Bronchial epithelial cell (primary cell): Measurements from ENCODE around the gene COPZ2. TPM values are rescaled to one million over a fixed set of nuclear protein-coding genes. Genes with fewer than 3 reads are reported as not detected.
"Not testable (repeated sequence)": the region's sequence is repeated elsewhere in the genome, so short reads cannot be mapped to it uniquely, and the experiment has no call there.

ENCODE experiments used
- DNase-seq: peaks from one replicate; pipeline ENCODE4 v3.0.0-alpha.2; 2010; ENCODE audit warnings: low read depth
- FAIRE-seq: peaks from 2 replicates; lab custom pipeline; 2011; peaks lifted over from hg19 to GRCh38; lab: Jason Lieb, UNC
- H3K27me3 ChIP-seq: 2 replicates; pipeline ENCODE4 v1.5.1; 2011; ENCODE audit warnings: low read length; ENCODE audit not compliant: control insufficient read depth, insufficient read depth
- H3K36me3 ChIP-seq: 2 replicates; pipeline ENCODE4 v1.5.1; 2011; ENCODE audit warnings: low read length; ENCODE audit not compliant: control insufficient read depth, insufficient read depth
- H3K4me3 ChIP-seq: 2 replicates; pipeline ENCODE4 v1.5.1; 2011; ENCODE audit warnings: mild to moderate bottlenecking, low read depth, low read length, control low read depth
- total RNA-seq: library from RNA; depleted of rRNA; stranded (reverse); fragments of >200 nt; gene quantifications from 2 replicates; pipeline ENCODE4 v1.2.1, GENCODE V29; 2014
- TF ChIP-seq, protein P1 (sequence below): IDR thresholded peaks from 2 replicates; pipeline ENCODE4 v1.5.1; 2011; ENCODE audit warnings: mild to moderate bottlenecking, moderate library complexity, low read length, control low read depth, inconsistent platforms; ENCODE audit not compliant: insufficient read depth, severe bottlenecking

The COPZ2 gene, protein sequence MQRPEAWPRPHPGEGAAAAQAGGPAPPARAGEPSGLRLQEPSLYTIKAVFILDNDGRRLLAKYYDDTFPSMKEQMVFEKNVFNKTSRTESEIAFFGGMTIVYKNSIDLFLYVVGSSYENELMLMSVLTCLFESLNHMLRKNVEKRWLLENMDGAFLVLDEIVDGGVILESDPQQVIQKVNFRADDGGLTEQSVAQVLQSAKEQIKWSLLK
- total RNA-seq: 8.2 and 21.4 TPM in 2 replicates

DNA sequence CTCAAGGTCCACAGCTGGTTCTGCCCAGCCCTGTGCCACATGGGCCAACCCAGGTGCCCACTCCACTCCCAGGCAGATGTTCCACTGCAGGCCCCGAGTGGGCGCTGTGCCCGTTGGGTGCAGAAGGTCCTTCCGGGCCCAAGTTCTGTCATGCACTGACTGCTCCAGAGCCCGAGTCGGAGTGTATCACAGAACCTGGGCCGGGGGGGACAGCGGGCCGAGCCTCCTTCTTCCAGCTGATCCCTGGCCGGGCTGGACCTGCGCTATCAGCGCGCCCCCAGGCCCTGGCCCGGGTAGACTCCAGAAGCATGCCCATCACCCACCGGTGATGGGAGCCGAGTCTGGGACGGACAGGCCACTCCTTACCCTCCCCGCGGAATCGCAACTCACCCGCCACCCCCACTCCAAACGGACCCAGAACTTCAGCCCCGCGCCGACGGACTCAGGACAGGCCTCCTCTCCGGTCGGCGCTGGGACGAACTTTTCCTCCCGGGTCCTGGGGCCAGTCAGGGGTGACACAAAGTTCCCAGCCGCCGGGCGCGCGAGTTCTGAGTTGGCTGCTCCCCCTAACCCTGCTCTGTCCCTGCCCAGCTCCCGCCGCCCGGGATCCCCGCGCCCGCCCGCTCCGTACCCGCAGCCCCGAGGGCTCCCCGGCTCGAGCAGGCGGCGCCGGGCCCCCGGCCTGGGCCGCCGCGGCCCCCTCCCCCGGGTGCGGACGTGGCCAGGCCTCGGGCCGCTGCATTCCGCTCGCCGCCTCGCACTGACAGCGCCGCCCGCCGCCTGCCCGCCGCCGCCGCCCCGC, at the start of gene COPZ2:
COPZ2 (minus strand) TSS at position 762 of the 802 bp plus-strand sequence; CDS start at position 742, 20 bp downstream.
- peak within 1 kb of the TSS; percentile 58 for H3K4me3 ChIP-seq
- no peaks in the 10 kb centered on the region for H3K36me3 ChIP-seq
- TF ChIP-seq, protein P1, sequence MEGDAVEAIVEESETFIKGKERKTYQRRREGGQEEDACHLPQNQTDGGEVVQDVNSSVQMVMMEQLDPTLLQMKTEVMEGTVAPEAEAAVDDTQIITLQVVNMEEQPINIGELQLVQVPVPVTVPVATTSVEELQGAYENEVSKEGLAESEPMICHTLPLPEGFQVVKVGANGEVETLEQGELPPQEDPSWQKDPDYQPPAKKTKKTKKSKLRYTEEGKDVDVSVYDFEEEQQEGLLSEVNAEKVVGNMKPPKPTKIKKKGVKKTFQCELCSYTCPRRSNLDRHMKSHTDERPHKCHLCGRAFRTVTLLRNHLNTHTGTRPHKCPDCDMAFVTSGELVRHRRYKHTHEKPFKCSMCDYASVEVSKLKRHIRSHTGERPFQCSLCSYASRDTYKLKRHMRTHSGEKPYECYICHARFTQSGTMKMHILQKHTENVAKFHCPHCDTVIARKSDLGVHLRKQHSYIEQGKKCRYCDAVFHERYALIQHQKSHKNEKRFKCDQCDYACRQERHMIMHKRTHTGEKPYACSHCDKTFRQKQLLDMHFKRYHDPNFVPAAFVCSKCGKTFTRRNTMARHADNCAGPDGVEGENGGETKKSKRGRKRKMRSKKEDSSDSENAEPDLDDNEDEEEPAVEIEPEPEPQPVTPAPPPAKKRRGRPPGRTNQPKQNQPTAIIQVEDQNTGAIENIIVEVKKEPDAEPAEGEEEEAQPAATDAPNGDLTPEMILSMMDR: peak; percentile 77
- DNase-seq (no peak), FAIRE-seq (no peak)
- no peaks in the 10 kb centered on the region for H3K27me3 ChIP-seq

DNA sequence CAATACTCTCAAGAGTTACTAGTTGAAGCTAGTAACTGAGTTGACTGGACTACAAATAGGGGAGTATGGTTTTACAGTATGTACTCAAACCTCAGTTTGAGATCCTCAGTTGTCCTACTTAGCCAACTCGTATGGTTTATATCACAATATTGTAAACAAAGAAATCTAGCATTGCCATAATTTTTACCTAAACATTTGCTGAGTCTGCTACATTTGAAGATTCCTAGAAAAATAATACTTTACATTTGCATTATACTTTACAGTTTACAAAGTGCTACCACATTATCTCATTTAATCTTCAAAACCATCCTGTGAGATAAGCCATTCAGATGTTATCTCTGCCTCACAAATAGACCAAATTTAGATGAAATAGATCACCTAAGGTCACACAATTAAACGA, 47.3 kb upstream of the COPZ2 start:
- no peak for FAIRE-seq
- no peaks in the 10 kb centered on the region for H3K36me3 ChIP-seq
- DNase-seq: no peak
- TF ChIP-seq, protein P1: no peak
- no peaks in the 10 kb centered on the region for H3K27me3 ChIP-seq
- H3K4me3 ChIP-seq: no peak overlapping the region

DNA sequence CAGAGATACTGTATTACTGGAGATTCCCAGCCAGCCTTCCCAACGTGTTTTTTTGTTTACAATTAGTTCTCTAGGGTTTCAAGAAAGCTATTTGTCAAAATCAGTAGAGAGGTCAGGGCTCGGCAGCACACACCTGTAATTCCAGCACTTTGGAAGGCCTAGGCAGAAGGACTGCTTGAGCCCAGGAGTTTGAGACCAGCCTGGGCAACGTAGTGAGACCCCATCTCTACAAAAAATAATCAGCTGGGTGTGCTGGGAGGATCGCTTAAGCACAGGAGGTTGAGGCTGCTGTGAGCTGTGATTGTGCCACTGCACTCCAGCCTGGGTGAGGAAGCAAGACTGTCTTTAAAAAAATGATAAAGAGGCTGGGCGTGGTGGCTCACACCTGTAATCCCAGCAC, 44.3 kb upstream of the COPZ2 start:
- DNase-seq (no peak), FAIRE-seq (no peak)
- H3K27me3 ChIP-seq: no peaks in the 10 kb centered on the region
- no peak overlapping the region for H3K4me3 ChIP-seq
- H3K36me3 ChIP-seq: no peaks in the 10 kb centered on the region
- TF ChIP-seq, protein P1: no peak

DNA sequence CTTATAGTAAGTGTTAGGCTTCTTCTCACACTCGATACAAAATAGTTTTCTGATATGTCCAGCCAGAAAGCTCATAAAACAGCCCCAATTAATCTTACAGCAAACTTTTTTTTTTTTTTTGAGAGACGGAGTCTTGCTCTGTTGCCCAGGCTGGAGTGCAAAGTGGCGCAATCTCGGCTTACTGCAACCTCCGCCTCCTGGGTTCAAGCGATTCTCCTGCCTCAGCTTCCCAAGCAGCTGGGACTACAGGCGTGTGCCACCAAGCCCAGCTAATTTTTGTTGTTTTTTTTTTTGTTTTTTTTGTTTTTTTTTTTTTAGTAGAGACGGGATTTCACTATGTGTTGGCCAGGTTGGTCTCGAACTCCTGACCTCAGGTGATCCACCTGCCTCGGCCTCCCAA, 39.6 kb upstream of the COPZ2 start:
- not testable (repeated sequence) for FAIRE-seq, H3K27me3 ChIP-seq, DNase-seq, H3K36me3 ChIP-seq, H3K4me3 ChIP-seq

DNA sequence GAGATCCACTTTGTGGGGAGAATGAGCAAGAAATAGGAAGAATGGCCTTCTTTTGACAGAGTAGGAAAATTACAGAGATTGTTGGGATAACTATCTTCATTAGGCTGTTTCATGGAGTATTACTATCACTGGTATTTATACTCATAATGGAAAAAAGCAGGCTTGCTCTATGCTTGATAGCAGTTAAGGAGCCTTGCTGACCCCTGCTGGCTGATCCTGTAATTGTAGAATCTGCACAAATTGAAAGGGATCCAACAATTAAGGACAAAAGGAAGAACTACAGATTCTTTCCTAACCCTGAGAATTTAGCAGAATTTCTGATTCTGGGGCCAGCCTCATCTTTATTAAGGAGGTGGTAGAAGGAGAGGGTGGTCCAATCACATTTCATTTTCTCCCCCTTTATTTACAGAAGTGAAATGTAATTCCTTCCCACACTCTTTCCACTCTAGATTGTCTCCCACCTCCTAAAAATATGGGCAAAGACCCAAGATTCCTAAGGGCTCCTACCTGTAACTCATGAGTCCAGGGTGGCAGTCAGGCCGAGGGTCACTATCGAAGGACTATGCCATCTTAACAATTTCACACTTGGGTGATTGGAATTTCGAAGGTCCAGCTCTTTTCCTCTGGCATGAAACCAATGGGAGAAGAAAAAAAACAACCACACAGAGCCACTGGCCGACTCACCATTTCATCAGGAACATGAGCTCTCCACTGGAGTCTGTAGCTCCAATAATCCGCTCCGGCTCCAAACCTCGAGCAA, 36.9 kb upstream of the COPZ2 start:
- TF ChIP-seq, protein P1: peak; percentile 70
- H3K27me3 ChIP-seq: no peaks in the 10 kb centered on the region
- H3K4me3 ChIP-seq: no peak overlapping the region
- peaks cover 10% of the 10 kb centered on the region for H3K36me3 ChIP-seq
- no peak for FAIRE-seq
- DNase-seq: peak; percentile 68

DNA sequence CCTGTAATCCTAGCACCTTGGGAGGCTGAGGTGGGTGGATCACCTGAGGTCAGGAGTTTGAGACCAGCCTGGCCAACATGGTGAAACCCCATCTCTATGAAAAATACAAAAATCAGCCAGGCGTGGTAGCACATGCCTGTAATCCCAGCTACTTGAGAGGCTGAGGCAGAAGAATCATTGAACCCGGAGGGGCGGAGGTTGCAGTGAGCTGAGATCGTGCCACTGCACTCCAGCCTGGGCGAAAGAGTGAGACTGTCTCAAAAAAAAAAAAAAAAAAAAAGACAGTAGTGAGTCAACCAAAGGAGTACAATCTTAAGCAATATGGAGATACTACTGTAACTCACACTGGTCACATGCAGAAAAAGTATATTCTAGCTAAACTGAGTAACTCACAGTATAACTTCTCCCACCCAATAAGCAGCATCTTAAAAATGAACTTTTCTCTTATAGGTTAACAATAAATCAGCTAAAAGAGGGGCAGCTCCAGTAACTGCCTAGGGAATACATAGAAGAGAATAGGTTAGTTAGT, 36.0 kb upstream of the COPZ2 start:
- not testable (repeated sequence) for H3K27me3 ChIP-seq, FAIRE-seq, H3K4me3 ChIP-seq, H3K36me3 ChIP-seq
- DNase-seq: peak; percentile 42

DNA sequence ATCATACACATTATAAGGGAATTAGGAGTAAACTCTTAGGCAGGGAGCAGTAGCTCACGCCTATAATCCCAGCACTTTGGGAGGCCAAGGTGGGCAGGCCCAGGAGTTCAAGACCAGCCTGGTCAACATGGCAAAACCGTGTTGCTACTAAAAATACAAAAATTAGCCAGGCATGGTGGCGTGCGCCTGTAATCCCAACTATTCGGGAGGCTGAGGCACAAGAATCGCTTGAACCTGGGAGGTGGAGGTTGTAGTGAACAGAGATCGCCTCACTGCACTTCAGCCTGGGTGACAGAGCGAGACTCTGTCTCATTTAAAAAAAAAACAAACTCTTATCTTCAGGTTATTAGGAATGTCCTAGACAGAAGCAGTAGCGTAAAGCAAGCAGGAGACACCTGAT, 35.2 kb upstream of the COPZ2 start:
- not testable (repeated sequence) for H3K4me3 ChIP-seq, DNase-seq, FAIRE-seq, H3K36me3 ChIP-seq, H3K27me3 ChIP-seq
